ENCODE measurements around the gene XAB2. TPM values are rescaled to one million over a fixed set of nuclear protein-coding genes. Genes with fewer than 3 reads are reported as not detected.

The XAB2 gene
- polyA plus RNA-seq, 1 experiment, result 39.8 TPM

DNA sequence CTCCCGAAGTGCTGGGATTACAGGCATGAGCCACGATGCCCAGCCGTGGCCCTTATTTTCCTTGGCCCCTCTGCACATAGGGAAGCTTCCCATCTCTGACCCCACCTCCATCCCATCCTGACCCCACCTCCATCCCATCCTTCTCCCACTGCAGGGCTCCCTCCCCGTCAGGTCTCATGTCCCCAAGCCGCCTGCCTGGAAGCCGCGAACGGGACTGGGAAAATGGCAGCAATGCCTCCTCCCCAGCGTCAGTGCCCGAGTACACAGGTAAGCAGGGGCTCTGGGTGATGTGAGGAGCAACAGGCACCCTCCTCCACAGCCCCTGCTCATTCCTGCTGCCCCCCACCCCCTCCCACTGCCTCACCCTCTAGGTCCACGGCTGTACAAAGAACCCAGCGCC, 12.2 kb downstream of the XAB2 start:
- TF ChIP-seq, protein P1, sequence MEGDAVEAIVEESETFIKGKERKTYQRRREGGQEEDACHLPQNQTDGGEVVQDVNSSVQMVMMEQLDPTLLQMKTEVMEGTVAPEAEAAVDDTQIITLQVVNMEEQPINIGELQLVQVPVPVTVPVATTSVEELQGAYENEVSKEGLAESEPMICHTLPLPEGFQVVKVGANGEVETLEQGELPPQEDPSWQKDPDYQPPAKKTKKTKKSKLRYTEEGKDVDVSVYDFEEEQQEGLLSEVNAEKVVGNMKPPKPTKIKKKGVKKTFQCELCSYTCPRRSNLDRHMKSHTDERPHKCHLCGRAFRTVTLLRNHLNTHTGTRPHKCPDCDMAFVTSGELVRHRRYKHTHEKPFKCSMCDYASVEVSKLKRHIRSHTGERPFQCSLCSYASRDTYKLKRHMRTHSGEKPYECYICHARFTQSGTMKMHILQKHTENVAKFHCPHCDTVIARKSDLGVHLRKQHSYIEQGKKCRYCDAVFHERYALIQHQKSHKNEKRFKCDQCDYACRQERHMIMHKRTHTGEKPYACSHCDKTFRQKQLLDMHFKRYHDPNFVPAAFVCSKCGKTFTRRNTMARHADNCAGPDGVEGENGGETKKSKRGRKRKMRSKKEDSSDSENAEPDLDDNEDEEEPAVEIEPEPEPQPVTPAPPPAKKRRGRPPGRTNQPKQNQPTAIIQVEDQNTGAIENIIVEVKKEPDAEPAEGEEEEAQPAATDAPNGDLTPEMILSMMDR (IDR thresholded peaks at IDR 0.05; ENCODE audit: insufficient read depth, low read depth, low read length), result no peak
- Histone ChIP-seq H3K4me3 (ENCODE audit: low read depth, low read length) (no peak overlapping the region), H3K36me3 (ENCODE audit: control insufficient read depth, insufficient read depth, low read length) (peaks cover 16% of the 10 kb centered on the region), H3K27me3 (ENCODE audit: control insufficient read depth, insufficient read depth, low read length) (no peaks in the 10 kb centered on the region)
- POLR2A ChIA-PET, result no interaction called here
- DNase-seq (ENCODE audit: low read depth), result no peak
- CTCF ChIA-PET, result no interaction called here

DNA sequence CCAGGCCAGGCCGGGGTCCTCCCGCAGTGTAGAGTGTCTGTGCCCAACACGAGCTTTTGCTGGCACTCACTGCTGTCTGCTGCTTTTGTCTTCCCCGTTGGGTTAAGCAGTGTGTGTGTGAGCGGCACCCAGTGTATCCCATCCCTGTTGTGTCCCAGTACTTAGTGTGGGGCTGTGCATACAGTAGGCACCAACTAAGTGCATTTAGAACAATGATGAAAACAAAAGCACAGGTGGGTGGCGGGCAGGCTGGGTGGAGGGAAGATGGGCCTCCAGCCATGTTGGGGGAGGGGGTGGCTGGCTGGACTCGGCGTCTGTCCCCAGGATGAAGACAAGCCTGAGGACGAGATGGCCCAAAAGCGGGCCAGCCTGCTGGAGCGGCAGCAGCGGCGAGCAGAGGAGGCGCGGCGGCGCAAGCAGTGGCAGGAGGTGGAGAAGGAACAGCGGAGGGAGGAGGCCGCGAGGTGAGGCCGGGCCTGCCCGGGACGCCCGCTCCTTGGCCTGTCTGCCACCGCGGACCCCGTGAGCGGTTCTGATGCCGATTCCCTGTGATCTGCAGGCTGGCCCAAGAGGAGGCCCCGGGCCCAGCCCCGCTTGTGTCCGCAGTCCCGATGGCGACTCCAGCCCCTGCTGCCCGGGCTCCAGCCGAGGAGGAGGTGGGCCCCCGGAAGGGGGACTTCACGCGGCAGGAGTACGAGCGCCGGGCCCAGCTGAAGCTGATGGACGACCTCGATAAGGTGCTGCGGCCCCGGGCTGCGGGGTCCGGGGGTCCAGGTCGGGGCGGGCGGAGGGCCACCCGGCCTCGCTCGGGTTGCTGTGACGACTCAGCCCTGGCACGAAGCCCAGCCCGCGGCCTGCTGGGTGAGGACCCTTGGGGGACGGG, 14.2 kb downstream of the XAB2 start:
- DNase-seq (ENCODE audit: low read depth), result no peak
- ChIA-PET POLR2A (no interaction called here), CTCF (interaction anchor here (0.6 kb wide), 1 partner anchor 66 kb away, joined by 3 read pairs; the partner anchor contains the start of gene TRAPPC5)
- no peaks in the 10 kb centered on the region for H3K27me3 ChIP-seq (ENCODE audit: control insufficient read depth, insufficient read depth, low read length)
- no peak overlapping the region for H3K4me3 ChIP-seq (ENCODE audit: low read depth, low read length)
- peaks cover 8% of the 10 kb centered on the region for H3K36me3 ChIP-seq (ENCODE audit: control insufficient read depth, insufficient read depth, low read length)
- TF ChIP-seq, protein P1 (IDR thresholded peaks at IDR 0.05; ENCODE audit: insufficient read depth, low read depth, low read length), result no peak

DNA sequence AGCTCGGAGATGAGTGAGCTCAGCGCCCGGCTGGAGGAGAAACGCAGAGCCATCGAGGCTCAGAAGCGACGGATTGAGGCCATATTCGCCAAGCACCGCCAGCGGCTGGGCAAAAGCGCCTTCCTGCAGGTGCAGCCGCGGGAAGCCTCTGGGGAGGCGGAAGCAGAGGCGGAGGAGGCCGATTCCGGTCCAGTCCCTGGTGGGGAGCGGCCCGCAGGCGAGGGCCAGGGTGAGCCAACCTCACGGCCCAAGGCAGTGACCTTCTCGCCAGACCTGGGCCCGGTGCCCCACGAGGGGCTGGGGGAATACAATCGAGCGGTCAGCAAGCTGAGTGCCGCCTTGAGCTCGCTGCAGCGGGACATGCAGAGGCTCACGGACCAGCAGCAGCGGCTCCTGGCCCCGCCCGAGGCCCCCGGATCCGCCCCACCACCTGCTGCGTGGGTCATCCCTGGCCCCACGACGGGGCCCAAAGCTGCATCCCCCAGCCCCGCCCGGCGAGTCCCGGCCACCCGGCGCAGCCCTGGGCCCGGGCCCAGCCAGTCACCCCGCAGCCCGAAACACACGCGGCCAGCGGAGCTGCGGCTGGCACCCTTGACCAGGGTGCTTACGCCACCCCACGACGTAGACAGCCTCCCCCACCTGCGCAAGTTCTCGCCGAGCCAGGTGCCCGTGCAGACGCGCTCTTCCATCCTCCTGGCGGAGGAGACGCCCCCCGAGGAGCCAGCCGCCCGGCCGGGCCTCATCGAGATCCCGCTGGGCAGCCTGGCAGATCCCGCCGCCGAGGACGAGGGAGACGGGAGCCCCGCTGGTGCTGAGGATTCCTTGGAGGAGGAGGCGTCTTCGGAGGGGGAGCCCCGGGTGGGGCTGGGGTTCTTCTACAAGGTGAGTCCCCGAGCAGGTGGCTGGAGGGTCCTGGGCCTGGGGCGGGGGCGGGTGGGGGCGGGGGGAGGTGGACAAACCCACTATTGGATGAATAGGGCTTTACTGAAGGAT, 16.8 kb downstream of the XAB2 start:
- TF ChIP-seq, protein P1 (IDR thresholded peaks at IDR 0.05; ENCODE audit: insufficient read depth, low read depth, low read length), result no peak
- no peak overlapping the region for H3K4me3 ChIP-seq (ENCODE audit: low read depth, low read length)
- CTCF ChIA-PET, result interaction anchor here (0.6 kb wide), 1 partner anchor 14 kb away, joined by 3 read pairs; no protein-coding TSS in a partner anchor
- POLR2A ChIA-PET, result no interaction called here
- no peaks in the 10 kb centered on the region for H3K27me3 ChIP-seq (ENCODE audit: control insufficient read depth, insufficient read depth, low read length)
- no peaks in the 10 kb centered on the region; the same call in 1 of the 2 replicates for H3K36me3 ChIP-seq (ENCODE audit: control insufficient read depth, insufficient read depth, low read length)
- DNase-seq (ENCODE audit: low read depth), result no peak

DNA sequence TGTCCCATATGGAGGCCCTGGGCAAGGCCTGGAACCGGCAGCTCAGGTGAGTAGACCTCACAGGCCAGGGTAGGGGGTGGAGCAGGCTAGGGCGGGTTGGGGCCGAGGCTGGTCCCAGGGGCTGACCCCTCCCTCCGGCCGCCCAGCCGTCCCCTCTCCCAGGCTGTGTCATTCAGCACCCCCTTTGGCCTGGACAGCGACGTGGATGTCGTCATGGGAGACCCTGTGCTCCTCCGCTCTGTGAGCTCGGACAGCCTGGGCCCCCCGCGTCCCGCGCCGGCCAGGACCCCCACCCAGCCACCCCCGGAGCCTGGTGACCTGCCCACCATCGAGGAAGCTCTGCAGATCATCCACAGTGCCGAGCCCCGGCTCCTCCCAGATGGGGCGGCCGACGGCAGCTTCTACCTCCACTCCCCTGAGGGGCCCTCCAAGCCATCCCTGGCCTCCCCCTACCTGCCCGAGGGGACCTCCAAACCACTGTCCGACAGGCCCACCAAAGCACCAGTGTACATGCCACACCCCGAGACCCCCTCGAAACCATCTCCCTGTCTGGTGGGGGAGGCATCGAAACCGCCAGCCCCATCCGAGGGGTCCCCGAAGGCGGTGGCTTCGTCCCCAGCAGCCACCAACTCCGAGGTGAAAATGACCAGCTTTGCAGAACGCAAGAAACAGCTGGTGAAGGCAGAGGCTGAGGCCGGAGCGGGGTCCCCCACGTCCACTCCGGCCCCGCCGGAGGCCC, 17.6 kb downstream of the XAB2 start:
- no peaks in the 10 kb centered on the region for H3K27me3 ChIP-seq (ENCODE audit: control insufficient read depth, insufficient read depth, low read length)
- CTCF ChIA-PET, result interaction anchor here (0.6 kb wide), 1 partner anchor 13 kb away, joined by 3 read pairs; no protein-coding TSS in a partner anchor

More for the DNA sequence above, 17.6 kb downstream of the XAB2 start:
- TF ChIP-seq, protein P1 (IDR thresholded peaks at IDR 0.05; ENCODE audit: insufficient read depth, low read depth, low read length), result no peak
- POLR2A ChIA-PET, result no interaction called here
- no peak for DNase-seq (ENCODE audit: low read depth)
- Histone ChIP-seq H3K4me3 (ENCODE audit: low read depth, low read length) (no peak overlapping the region), H3K36me3 (ENCODE audit: control insufficient read depth, insufficient read depth, low read length) (no peaks in the 10 kb centered on the region)
